ENCODE measurements around the gene APOBEC3F. TPM values are rescaled to one million over a fixed set of nuclear protein-coding genes. Genes with fewer than 3 reads are reported as not detected.

The APOBEC3F gene
- total and polyA plus RNA-seq, 10 of the 15 experiments (the other 5 are each of a cell fraction or from before 2014, with no cell fraction given), result 7.4 to 29.1 (median 12.8) TPM

DNA sequence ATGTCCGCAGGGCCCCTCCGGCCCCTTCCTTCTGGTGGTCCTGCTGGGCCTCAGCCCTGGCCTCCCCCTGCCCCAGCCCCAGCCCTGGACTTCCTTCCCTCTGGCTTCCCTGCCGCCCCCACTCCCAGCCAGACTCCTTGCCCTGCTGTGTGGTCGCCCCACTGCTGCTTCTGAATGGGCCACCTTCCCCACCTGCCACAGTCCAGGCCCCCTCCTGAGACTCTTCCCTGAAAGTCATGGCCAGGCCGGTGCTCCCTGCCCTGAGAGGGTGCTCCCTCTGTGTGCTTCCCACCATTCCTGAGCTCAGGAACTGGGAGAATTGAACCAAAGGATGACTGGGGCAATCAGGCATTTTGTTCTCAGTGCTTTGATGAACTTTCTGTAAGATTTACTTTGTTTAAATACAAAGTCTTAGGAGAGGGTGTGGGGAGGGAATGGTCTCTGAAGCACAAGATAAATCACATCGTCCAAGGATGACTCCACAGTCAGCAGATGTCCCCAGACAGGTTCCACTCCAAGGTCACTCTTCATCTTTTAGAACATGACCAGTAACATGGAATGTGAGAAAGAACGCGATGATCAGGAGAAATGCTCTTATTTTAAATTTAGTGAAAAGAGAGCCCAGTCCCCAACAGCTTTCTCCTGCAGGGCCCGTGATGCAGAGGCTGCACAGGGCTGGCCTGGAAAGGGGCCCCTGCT lies 19.0 kb upstream of the APOBEC3F start:
- BruUV-seq (replicated peaks), result no TSS peak

More for the DNA sequence above, 19.0 kb upstream of the APOBEC3F start:
- WGBS (ENCODE audit: insufficient coverage, insufficient replicate concordance, low lambda C conversion rate, missing lambda C conversion rate), result 10% methylated on average over 8 of the region's 9 CpGs
- CTCF ChIA-PET, result interaction anchor here (1.0 to 2.3 kb wide), 5 partner anchors 14 to 153 kb away, joined by 3 to 6 read pairs (median 3); no protein-coding TSS in a partner anchor
- no peaks in the 10 kb centered on the region for H3K9me3 ChIP-seq (replicated peaks; ENCODE audit: control insufficient read depth, insufficient read depth, low read length)
- H3K36me3 ChIP-seq (ENCODE audit: control insufficient read depth in 2 of 2, insufficient read depth in 2 of 2, low read length in 1 of 2), result peaks cover 2 to 13% of the 10 kb centered on the region in 2 experiments; a peak in 3 of 4 replicates
- TF ChIP-seq IKZF2 (IDR thresholded peaks at IDR 0.05), result peak in 1 of 2 experiments; percentile 46; a peak in 1 of 4 replicates
- TF ChIP-seq RCOR1 (conservative IDR thresholded peaks at IDR 0.05; ENCODE audit: low read depth, low read length), result no peak
- peak; percentile 78 for TF ChIP-seq IKZF1 (conservative IDR thresholded peaks at IDR 0.05)
- TF ChIP-seq NFXL1 (IDR thresholded peaks at IDR 0.05; ENCODE audit: borderline replicate concordance), result peak; percentile 99
- TF ChIP-seq, protein P1, sequence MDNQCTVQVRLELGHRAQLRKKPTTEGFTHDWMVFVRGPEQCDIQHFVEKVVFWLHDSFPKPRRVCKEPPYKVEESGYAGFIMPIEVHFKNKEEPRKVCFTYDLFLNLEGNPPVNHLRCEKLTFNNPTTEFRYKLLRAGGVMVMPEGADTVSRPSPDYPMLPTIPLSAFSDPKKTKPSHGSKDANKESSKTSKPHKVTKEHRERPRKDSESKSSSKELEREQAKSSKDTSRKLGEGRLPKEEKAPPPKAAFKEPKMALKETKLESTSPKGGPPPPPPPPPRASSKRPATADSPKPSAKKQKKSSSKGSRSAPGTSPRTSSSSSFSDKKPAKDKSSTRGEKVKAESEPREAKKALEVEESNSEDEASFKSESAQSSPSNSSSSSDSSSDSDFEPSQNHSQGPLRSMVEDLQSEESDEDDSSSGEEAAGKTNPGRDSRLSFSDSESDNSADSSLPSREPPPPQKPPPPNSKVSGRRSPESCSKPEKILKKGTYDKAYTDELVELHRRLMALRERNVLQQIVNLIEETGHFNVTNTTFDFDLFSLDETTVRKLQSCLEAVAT (IDR thresholded peaks at IDR 0.05), result 0 out of 2 replicates have a peak, but pooled peaks have one; percentile 2
- TF ChIP-seq MEF2A (IDR thresholded peaks at IDR 0.05; ENCODE audit: insufficient read depth, low read depth, low read length), result no peak
- TF ChIP-seq, protein P2, sequence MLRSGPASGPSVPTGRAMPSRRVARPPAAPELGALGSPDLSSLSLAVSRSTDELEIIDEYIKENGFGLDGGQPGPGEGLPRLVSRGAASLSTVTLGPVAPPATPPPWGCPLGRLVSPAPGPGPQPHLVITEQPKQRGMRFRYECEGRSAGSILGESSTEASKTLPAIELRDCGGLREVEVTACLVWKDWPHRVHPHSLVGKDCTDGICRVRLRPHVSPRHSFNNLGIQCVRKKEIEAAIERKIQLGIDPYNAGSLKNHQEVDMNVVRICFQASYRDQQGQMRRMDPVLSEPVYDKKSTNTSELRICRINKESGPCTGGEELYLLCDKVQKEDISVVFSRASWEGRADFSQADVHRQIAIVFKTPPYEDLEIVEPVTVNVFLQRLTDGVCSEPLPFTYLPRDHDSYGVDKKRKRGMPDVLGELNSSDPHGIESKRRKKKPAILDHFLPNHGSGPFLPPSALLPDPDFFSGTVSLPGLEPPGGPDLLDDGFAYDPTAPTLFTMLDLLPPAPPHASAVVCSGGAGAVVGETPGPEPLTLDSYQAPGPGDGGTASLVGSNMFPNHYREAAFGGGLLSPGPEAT (IDR thresholded peaks at IDR 0.05; ENCODE audit: low read depth), result 0 out of 2 replicates have a peak, but pooled peaks have one; percentile 1
- 0 out of 2 replicates have a peak, but pooled peaks have one; percentile 41 for TF ChIP-seq DPF2 (IDR thresholded peaks at IDR 0.05)
- DNase-seq (ENCODE audit: low read depth, low spot score), result no peak
- peak overlapping the region; percentile 88 for H3K4me3 ChIP-seq
- no peak overlapping the region for H2AFZ ChIP-seq (ENCODE audit: control insufficient read depth, low read depth, low read length)
- peak overlapping the region; percentile 64 for H3K4me2 ChIP-seq (ENCODE audit: control insufficient read depth, insufficient read depth)
- peaks cover 13% of the 10 kb centered on the region for H3K4me1 ChIP-seq (ENCODE audit: control insufficient read depth, insufficient read depth, low read length)
- peak overlapping the region; percentile 96 for H3K27ac ChIP-seq (ENCODE audit: control insufficient read depth, insufficient read depth)
- H4K20me1 ChIP-seq (ENCODE audit: control insufficient read depth, insufficient read depth), result no peaks in the 10 kb centered on the region
- peak; percentile 10; the same call in 2 of the 3 replicates for ATAC-seq
- no peaks in the 10 kb centered on the region for H3K27me3 ChIP-seq (replicated peaks in 1 of 2; ENCODE audit: control insufficient read depth in 2 of 2, insufficient read depth in 2 of 2, low read length in 1 of 2)
- RAD21 ChIA-PET (ENCODE audit: unreplicated experiment), result interaction anchor here (0.8 to 1.5 kb wide), 4 partner anchors 38 to 100 kb away, joined by 3 to 5 read pairs (median 4); no protein-coding TSS in a partner anchor
- POLR2A ChIA-PET, result interaction anchor here (0.6 to 1.8 kb wide), 9 partner anchors 8 to 153 kb away, joined by 3 to 6 read pairs (median 3); partner anchors contain the start of genes APOBEC3C and APOBEC3H
- intact Hi-C loops (cut with micrococcal nuclease; ENCODE audit: unreplicated experiment), result no loop called here
- peak overlapping the region; percentile 85 for H3K9ac ChIP-seq (ENCODE audit: control insufficient read depth, insufficient read depth, low read length)
- peaks cover 25% of the 10 kb centered on the region for H3K79me2 ChIP-seq (ENCODE audit: control insufficient read depth, insufficient read depth, low read length)
- SMC1A ChIA-PET (ENCODE audit: uncharacterized antibody, unreplicated experiment), result interaction anchor here (1.0 to 1.7 kb wide), 2 partner anchors 94 to 97 kb away, joined by 4 read pairs; no protein-coding TSS in a partner anchor
- FAIRE-seq, result no peak
- in situ Hi-C loops (cut with MboI), result no loop called here
